ENCODE measurements around the gene CAVIN3.

The CAVIN3 gene, protein sequence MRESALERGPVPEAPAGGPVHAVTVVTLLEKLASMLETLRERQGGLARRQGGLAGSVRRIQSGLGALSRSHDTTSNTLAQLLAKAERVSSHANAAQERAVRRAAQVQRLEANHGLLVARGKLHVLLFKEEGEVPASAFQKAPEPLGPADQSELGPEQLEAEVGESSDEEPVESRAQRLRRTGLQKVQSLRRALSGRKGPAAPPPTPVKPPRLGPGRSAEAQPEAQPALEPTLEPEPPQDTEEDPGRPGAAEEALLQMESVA

DNA sequence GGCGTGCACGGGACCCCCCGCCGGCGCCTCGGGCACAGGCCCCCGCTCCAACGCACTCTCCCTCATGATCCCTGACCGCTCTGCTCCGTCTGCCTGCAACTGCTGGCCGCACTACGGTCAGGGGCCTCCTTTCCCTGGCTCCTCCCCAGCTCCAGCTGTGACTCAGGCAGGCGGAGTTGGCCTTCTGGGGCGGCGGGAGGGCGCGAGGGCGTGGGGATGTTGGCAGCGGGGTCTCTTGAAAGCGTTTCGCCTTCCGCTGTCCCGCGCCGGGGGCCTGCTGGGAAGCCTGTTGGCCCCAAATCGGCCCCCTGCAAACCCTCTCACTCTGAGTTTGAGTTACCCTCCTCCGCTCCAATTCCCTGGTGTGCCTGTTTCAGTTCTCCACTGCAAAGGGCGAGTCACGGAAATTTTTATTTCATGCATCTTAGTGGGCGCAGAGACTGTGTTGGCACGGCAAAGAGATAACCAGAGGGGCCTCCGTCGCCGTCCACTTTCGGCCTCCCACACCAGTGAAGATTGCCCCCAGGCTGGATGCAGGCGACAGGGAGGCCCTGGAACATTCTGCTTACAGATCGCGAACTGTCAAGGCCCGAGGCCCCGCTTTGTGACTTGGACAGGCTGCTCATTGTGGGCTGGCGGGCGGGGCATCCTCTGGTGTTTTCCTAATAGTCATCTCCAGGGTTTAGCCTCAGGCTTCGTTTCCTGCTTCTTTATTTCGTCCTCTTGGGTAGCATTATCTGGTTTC, at the start of gene CAVIN3:
Gene CAVIN3, minus strand, starts transcription at position 91 of the 745 bp plus-strand sequence. Its CDS starts 25 bp downstream, at position 66.
- peak; percentile 84 to 88 (median 87) for DNase-seq

DNA sequence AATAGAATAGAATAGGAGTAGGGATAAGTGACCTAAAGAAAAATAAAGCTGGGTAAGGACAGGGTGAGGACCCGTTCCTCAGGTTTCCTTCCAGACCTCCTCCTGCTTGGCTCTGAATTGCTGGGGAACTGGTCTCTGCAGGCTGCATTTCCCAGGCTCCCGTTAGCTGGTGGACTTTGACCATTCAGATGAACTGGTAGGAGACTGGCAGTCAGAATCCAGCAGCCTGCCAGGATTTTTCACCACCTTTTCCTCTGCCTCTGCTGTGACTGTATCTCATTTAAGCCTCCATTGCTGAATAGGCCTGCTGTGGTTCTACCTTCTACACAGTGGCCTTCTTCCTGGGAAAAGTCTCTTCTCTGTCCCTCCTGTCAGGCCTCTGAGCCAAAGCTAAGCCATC, 45.4 kb upstream of the CAVIN3 start:
- no peak for DNase-seq

DNA sequence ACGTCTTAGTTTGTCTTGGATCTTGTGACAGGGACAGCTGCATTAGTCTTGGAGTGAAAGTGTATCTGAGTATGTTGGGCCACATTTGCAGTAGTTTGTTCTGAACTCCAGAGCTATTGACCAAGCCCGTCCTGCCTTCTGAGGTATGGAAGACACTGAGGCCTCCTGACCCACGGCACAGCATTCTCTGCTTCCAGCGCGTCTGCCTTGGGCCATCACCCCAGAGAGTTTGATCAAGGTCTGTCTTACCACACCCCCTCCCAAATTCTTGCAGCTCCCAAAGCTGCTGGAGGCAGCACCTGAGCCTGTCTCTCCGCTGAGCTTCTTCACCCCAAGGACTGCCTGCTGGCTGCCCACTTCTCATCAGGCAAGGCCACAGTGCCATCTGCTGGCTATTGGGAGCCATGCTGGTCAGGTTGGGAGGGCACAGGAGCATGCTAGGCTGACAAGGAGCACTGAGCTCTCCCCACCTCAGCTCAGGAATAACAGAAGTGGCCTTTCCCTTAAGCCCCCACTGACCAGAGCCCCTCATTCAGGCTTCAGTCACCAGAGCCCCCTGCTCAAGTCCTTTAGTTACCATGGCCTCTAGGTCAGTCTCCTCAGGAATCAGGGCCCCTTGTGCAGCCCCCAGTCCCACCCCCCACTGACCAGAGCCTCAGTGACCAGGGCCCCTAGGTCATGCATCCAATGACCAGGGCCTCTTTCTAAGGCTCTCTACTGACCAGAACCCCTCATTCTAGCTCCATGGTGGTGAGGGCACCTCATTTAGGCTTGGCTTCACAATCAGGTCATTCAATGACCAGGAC, 42.8 kb upstream of the CAVIN3 start:
- peak; percentile 76 to 86 (median 84) for DNase-seq

DNA sequence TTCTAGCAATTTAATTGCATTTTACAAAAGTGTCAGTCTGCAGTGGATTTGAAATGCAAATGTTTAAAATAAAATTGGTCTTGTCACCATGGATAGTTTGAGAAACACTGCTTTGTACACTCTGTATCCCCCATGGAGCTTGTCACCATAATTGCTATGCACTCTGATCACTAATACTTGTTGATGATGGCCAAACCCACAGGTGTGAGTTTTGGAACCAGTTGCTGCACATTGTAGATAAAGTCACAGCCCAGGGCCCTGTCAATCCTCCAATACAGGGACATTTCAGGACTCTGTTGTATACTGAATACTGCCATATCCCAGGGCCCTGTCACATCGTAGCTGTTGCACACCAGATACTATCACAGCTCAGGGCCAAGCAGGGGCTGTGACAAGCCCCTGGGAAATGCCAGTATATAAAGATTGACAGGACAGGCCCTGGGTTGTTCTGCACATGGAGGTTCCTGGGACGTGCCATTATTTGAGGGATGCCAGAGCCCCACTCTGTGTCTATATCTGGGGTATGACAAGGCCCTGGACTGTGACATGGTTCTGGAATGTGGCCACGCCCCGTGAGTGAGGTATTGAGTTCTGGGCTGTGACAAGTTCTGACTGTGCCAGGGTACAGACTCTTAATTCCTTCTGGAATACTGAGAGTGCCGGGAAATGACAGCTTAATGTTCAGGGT, 42.0 kb upstream of the CAVIN3 start:
- no peak for DNase-seq

DNA sequence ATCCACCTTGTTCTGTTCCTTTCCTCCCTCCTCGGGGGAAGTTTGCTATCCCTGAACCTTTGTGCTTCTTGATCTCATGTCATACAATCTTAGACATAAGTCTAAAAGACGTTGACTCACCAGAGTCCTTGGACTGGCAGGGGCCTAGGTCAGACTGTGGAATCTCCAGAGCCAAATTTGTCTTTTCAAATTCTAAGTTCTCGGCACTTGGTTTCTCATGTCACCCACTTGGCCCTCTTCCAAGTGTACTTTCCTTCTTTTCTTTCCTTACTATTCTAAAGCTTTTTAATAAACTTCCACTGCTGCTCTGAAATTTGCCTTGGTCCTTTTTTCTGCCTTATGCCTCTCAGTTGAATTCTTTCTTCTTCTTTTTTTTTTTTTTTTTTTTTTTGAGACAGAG, 39.9 kb upstream of the CAVIN3 start:
- peak; percentile 34 to 71 (median 52) for DNase-seq

DNA sequence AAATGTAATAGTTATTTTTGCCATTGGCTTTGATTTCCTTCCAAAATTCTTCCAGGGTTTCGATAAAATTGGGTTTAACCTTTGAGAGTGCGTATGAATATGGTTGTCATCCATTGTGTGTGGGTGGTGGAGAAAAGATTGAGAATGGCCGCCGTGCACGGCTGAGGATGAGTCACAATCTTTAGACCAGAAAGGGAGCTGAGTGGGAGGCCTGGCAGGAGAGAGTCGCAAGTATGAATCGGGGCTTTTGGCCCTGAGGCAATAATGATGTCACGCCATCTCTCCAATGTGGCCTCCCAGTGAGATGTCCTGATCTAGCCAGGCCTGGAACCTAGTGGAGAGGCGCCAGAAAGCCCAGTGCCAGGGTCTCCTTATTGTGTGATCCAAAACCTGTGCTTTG, 36.9 kb upstream of the CAVIN3 start:
- peak; percentile 90 to 93 (median 90) for DNase-seq

DNA sequence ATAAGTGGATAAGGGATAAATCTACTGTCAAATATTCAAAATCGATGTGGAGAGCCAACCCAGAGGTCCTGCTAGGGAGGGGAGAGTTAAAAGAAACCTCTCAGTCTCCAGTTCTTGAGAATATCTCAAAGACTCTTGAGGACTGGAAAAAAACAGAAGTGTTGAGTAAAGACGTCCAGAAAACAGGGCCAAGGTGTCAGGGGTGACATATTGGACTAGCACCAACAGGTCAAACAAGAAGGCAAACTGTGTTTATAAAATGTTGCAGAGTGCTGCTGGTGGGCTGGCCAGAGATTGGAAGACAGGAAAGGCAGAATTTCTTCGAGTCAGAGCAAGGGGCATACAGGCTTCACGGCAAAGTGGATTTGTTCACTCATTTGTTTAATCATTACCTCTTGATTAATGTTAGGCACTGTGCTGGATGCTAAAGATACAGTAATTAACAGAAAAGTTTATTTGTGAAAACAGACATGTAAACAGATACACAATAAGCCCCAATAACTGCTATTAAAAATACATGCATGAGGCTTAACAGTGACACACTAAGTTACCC, 36.3 kb upstream of the CAVIN3 start:
- DNase-seq = no peak

DNA sequence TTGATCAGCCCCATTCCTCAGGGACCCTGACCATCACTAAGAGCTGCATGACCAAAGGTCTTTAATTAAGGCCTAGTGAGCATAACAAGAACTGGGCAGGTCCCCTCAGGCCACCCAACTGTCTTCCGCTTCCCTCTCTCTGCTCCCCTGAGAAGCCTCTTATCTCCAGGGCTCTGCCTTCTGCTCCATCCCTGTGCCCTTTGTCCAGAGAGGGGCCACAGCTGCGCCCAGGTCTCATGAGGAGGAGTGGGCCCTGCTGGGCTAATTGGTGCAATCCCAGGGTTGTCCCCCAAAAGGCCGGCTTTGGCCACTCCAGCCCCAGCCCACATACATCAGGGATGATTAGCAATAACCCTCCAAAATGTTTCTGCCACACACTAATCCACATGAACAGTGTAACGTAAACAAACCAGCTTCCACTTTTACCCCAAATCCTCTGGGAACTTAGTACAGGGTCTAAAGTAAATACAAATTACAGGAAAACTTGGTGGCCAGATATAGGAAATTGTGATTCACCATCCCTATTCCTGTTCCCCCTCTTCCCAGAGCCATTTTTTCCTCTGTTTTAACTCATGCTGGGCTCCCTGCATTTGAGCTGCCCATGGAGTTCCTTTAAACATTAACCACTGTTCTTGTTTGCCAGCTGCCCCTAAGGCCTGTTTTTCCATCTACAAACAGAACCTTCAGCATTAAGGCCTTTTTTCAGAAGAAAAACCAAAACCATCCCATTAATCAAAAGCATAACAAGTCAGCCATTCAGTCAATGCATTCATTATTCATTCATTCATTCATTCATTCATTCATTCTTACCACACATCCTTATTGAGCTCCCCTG, 34.6 kb upstream of the CAVIN3 start:
- no peak for DNase-seq

DNA sequence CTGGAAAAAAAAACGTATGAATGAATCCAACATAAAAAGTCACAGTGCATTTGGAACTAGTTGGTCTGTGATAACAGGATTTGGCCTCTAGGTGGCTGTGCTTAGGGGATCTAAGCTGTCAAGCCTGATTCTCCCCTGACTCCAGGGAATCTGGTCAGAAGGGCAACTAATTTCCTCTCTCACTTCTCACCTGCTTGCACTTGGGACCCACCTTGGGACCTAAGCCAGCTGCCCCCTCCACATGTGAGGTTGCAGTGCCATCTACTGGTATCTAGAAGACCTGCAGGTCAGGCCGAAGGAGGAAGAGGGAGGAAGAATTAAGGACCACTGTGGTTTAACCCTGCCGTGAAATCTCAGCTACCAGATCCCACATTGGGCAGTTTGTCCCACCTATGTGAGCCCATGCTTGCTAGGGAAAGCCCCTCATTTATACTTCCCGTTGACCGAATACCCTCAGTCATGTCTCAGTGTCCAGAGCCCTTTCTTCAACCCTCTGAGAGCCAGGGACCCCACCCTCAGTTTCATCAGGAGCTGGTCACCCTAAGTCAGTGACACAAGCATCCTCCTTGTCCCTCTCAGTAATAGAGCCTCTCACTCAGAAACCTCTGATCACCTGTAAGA, 33.2 kb upstream of the CAVIN3 start:
- peak; percentile 66 to 71 (median 68) for DNase-seq

DNA sequence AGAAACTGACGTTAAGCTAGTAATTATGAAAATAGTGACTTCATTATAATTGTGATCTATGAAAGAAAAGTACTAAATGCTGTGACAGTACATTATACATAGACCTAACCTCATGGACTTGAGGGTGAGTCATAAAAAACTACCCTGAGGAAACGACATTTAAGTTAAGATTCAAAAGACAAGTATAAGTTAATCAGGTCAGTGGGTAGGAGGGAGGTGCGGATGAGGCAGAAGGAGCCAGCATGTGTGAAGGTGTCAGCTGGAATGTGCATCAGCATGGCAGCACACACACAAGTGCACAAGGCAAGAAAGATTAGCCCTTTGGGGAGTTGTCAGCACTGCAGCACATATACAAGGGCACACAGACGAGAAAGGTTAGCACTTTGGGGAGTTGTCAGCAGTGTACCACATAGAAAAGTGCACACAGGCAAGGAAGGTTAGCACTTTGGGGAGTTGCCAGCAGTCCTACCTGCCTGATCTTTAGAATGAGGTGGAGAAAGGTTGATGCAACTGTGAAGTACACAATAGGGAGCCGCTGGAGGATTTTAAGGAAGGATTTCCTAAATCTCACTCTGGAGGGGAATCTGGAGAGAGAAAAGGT, 31.6 kb upstream of the CAVIN3 start:
- DNase-seq = peak in 1 of 3 donors; percentile 18

DNA sequence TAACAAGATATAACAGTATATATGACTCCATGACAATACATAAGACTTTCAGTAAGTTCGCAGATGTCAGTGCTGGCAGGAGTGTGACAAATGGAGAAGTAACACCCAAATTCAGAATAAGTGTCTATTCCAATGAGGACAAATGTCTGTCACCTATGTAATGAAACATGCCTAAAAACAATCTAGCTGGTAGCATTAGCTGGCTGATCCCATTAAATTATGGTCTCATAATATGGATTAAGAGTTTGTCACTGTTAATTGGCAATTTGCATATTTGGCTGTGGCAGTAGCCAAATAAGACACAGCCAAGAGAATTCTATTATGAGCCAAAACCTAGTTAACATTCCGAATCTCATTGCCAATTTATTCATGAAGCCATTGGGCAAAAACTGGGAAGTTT, 30.2 kb upstream of the CAVIN3 start:
- no peak for DNase-seq

DNA sequence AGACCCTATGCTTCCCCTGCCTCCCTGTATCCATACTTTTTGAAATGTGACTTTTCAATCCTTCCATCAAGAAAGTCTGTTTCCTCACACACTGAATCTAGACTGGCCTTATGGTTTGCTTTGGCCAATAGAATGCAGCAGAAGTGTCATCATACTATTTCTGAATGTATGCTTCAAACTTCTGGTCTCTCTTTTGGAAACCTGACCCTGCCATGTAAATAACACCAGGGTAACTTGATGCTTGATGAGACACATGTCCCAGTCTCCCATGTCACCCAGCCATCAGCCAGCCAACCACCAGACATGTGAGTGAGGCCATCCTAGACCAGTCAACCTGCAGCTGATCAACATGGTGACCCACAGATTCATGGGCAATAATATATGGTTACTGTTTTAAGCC, 29.7 kb upstream of the CAVIN3 start:
- DNase-seq = no peak

DNA sequence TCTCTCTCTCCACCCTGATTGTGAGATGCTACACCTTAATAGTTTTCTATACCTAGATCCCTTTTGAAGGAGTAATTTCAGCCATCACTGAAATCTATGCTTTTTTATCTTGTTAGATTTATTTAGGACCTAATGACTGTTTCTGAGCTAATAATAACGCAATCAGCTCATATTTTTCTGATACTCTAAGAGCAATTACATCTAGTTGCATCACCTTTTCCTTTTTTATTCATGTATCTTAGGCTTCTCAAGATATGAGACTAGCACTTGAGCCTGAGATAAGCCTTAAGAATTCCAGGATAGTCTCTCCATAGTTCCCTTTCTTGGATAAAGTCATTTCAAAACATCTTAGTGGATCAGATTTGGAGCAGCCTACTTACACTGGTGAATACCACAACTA, 25.1 kb upstream of the CAVIN3 start:
- DNase-seq = no peak

DNA sequence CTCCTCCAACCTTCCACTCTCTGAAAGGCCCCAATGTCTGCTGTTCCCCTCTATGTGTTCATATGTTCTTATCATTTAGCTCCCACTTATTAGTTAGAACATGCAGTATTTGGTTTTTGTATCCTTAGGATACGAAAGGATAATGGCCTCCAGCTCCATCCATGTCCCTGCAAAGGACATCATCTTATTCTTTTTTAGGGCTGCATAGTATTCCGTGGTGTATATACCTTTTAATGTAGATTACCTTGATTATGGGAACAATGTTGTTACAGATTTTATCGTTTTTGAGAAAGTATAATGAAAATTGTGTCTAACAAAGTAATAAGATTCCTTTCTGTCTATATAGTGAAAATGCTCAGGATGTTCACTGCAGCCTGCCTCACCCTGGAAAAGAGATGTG, 16.0 kb upstream of the CAVIN3 start:
- DNase-seq = no peak

DNA sequence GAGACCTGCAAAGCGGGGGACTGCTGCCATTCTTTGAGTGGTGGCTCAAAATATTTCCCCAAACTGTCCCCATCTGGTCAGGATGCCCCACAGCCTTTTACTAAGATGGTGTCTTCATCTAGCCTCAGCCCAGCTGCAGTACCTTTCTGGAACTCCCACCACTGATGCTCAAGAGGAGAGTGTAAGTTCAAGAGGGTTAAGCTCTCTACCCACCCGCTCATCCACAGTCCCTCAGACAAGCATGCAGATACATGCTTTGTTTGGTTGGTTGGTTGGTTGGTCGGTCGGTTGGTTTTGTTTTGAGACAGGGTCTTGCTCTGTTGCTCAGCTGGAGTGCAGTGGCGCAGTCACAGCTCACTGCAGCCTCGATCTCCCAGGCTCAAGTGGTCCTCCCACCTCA, 14.5 kb upstream of the CAVIN3 start:
- no peak for DNase-seq

DNA sequence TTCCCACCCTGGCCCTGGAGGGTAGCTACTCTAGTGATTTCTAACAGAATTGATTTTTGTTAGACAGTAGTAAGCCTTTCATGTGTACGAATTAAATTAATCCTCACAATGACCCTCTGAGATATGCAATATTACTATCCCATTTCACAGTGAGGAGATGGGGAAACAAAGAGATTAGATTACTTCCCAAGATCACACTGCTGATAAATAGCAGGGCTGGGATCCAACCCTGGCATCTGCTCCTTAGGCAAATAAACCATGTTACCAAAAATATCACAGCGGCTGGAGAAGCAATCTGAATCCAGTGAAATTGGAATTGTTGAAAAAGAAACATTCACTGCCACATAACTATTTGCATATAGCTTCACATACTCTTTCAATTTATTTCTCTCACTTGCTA, 12.8 kb upstream of the CAVIN3 start:
- no peak for DNase-seq

DNA sequence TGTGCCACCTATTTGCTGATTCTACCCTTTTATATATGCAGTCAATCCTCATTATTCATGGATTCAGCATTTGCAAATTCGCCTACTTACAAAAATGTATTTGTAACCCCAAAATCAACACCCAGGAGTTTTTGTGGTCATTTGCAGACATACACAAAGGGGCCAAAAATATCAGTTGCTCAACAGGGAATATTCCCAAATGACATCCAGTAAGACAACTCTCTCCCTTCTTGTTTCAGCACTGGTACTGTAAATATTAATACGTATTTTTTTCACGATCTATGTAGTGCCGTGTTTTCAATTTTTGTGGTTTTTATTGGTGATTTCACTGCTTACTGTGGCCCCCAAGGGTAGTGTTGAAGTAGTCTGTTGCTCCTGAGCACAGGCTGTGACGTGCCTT, 11.8 kb upstream of the CAVIN3 start:
- no peak for DNase-seq

DNA sequence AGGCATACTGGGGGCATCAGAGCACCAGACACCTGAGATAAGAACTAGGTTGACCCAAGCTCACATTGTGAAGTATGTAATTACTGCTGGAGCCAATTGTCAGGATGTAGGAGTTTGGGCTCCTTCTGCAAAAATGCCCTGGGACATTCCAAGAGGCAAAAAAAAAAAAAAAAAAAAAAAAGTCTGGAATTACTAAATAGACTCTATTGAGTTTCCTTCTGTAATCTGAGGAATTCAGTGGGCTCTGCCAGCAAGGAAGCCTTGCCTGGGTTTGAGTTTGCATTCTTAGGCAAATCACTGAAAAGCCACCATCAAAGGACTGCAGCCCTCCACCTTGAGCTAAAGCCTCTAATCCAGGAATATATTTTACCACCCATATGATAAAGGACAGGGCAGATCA, 8.0 kb upstream of the CAVIN3 start:
- no peak for DNase-seq

DNA sequence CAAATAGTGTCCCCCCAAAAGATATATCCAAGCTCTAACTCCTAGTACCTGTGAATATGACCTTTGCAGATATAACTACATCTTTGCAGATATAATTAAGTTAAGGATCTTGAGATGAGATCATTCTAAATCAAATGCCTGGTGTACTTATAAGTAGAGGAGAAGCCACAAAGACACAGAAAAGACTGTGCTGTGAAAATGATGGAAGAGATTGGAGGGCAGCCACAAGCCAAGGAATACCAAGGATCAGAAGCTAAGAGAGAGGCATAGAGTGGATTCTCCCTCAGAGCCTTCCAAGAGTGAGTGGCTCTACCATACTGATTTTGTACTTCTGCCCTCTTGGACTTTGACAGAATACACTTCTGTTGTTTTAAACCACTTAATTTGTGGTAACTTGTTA, 7.5 kb upstream of the CAVIN3 start:
- DNase-seq = no peak

DNA sequence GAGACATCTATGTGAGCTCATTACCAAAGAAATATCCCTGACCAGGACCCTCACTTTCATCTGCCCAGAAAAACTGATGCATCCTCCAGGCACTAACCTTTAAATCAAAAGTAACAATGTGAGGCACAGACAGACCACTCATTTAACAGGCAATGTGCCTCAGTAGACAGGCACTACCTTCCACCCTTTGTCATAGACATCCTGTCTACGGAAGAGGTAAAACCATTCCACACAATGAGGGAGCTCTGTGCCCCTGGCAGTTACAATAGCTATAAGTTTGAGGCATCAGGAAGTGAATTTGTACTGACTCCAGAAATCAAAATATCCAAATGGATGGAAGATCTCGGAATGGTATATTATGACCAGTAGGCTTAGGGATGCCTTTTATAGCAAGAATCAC, 6.7 kb upstream of the CAVIN3 start:
- no peak for DNase-seq

DNA sequence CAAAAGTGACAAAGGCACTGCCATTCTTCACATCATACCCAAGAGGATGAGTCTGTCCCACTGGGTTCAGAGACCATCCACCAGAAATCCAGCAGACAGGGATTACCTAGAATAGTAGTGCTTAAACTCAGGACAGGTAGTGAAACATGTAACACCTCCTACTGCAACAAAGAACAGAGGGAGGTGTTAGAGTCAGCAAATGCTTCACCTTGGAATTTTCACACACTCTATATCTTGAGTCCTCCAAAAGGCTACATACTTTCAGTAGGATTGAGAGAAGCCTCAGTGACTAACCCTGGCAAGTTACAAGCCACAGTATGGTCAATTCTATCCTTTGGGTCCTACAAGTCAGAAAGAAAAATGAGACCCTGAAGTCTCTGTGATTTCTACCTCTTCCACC, 6.0 kb upstream of the CAVIN3 start:
- DNase-seq = no peak

Data from suppressor macrophage treated with lipopolysaccharide for 1 hour (primary cell).